Subcutaneous abdominal adipose tissue (tissue), 5 donors: ENCODE data around the gene EXOC3L4.

Source experiments
- H3K27ac ChIP-seq: one replicate; pipeline ENCODE4 v1.7.0; 2013; ENCODE audit warnings: low read depth, mild to moderate bottlenecking, inconsistent platforms, low read length, moderate library complexity
- H3K27me3 ChIP-seq, 5 donors: one replicate each; pipeline ENCODE4 v1.7.0; 2013; ENCODE audit warnings: low read length in 5 of 5, inconsistent platforms in 1 of 5; ENCODE audit not compliant: control insufficient read depth in 5 of 5, insufficient read depth in 4 of 5
- H3K36me3 ChIP-seq, 5 donors: one replicate each; pipeline ENCODE4 v1.7.0; 2013; ENCODE audit warnings: low read length in 5 of 5; ENCODE audit not compliant: control insufficient read depth in 5 of 5, insufficient read depth in 5 of 5
- H3K4me1 ChIP-seq, 5 donors: one replicate each; pipeline ENCODE4 v1.7.0; 2013; ENCODE audit warnings: low read length in 5 of 5, mild to moderate bottlenecking in 3 of 5, moderate library complexity in 1 of 5; ENCODE audit not compliant: control insufficient read depth in 5 of 5, insufficient read depth in 5 of 5
- H3K4me3 ChIP-seq, 5 donors: one replicate each; pipeline ENCODE4 v1.7.0; 2013; ENCODE audit warnings: low read length in 5 of 5, low read depth in 1 of 5
- H3K9ac ChIP-seq, 5 donors: one replicate each; pipeline ENCODE4 v1.7.0; 2013; ENCODE audit warnings: low read length in 5 of 5, mild to moderate bottlenecking in 4 of 5, moderate library complexity in 3 of 5
- H3K9me3 ChIP-seq, 5 donors: one replicate each; pipeline ENCODE4 v1.7.0; 2013; ENCODE audit warnings: low read length in 5 of 5; ENCODE audit not compliant: control insufficient read depth in 5 of 5
- donor health status: healthy.
- donor health status: healthy.
- donor health status: healthy.
- donor health status: healthy.
- donor health status: healthy.

The EXOC3L4 gene

DNA sequence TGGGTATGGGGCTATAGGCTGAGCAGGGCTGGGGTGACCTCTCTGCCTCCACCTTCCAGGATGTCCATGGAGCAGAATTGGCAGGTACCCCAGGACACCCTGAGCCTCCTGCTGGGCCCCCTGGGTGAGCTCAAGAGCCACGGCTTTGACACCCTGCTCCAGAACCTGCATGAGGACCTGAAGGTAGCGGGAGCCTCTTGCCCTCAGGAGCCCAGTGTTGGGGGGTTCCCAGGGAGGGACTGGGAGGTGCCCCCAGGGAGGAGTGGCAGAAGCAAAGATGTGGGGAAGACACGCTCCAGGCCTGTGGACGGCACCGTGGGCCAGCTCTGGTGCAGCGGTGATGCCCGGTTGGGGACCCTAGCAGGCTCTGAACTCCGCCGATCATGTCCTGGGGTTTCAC is 37.1 kb downstream of the EXOC3L4 start:
- Histone ChIP-seq H3K4me3 (no peak overlapping the region), H3K36me3 (peaks cover 0 to 95% (median 88%) of the 10 kb centered on the region in 5 donors), H3K27ac (no peak overlapping the region), H3K27me3 (peaks cover 0 to 3% (median 0%) of the 10 kb centered on the region in 5 donors), H3K9ac (no peak overlapping the region), H3K4me1 (peaks cover 6 to 30% (median 22%) of the 10 kb centered on the region in 5 donors), H3K9me3 (peaks cover 0 to 2% (median 0%) of the 10 kb centered on the region in 5 donors)

DNA sequence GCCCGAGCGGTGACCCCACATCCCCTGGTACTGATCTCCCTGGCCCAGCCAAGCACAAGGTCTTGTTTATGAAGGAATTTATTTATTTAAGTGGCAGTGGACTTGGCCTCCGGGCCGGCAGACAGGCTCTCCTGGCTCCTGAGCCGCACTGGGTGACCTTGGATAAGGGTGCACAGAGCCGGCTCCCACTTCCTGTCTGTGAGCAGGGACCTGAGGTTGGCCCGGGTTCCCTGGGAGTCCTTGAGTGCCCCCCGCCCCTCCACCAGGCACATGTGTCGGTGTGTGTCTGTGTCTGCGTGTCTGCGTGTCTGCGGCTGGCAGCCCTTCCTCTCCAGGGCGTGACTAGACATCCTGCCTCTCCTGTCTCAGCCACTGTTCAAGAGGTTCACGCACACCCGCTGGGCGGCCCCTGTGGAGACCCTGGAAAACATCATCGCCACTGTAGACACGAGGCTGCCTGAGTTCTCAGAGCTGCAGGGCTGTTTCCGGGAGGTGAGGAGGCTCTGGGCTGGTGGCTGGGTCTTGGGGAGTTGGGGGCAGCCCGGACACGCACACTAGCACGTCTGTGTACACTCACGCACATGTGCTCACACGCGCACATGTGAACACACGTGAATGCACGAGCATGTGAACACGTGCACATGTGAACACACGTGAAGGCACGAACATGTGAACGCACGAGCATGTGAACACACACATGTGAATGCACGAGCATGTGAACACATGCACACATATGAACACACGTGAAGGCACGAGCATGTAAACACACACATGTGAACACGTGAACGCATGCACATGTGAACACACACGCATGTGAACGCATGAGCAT is 38.1 kb downstream of the EXOC3L4 start:
- H3K27ac ChIP-seq: no peak overlapping the region
- H3K4me1 ChIP-seq: peaks cover 6 to 30% (median 18%) of the 10 kb centered on the region in 5 donors
- H3K4me3 ChIP-seq: no peak overlapping the region
- peak overlapping the region in 1 of 5 donors; percentile 84 for H3K9ac ChIP-seq
- H3K36me3 ChIP-seq: peaks cover 0 to 92% (median 87%) of the 10 kb centered on the region in 5 donors
- peaks cover 0 to 3% (median 0%) of the 10 kb centered on the region in 5 donors for H3K27me3 ChIP-seq
- peaks cover 0 to 2% (median 0%) of the 10 kb centered on the region in 5 donors for H3K9me3 ChIP-seq

DNA sequence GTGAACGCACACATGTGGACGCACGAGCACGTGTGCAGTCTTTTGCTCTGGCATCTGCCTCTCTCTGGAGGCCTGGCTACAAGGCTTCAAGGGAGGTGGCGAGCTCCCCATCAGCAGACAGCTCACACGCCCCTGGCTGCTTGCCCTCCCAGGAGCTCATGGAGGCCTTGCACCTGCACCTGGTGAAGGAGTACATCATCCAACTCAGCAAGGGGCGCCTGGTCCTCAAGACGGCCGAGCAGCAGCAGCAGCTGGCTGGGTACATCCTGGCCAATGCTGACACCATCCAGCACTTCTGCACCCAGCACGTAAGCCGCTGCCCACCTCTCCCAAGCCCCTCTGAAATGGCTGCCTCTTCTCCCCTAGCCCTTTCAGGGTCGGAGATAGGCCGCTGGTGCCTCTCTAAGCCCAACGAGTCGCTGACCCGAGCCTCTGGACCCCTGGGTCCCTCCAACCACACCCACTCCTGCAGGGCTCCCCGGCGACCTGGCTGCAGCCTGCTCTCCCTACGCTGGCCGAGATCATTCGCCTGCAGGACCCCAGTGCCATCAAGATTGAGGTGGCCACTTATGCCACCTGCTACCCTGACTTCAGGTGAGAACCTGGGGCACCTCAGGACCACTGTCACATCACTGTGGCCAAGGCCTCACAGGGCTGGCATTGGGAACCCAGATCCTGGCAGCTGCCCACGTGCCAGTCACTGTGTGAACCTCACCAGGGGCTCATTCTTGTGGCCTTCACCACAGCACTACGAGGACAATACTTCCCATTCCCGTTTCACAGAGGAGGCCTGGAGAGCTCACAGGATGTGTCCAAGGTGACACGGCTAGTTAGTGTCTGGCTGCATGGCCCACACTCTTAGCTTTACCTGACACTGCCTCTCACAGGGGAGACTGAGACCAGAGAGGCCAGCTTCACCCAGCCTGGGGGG is 39.0 kb downstream of the EXOC3L4 start:
- peaks cover 0 to 83% (median 78%) of the 10 kb centered on the region in 5 donors for H3K36me3 ChIP-seq
- no peak overlapping the region for H3K27ac ChIP-seq
- peaks cover 5 to 30% (median 15%) of the 10 kb centered on the region in 5 donors for H3K4me1 ChIP-seq
- peaks cover 0 to 3% (median 0%) of the 10 kb centered on the region in 5 donors for H3K27me3 ChIP-seq
- H3K4me3 ChIP-seq: no peak overlapping the region
- no peak overlapping the region for H3K9ac ChIP-seq
- peaks cover 0 to 2% (median 0%) of the 10 kb centered on the region in 5 donors for H3K9me3 ChIP-seq

DNA sequence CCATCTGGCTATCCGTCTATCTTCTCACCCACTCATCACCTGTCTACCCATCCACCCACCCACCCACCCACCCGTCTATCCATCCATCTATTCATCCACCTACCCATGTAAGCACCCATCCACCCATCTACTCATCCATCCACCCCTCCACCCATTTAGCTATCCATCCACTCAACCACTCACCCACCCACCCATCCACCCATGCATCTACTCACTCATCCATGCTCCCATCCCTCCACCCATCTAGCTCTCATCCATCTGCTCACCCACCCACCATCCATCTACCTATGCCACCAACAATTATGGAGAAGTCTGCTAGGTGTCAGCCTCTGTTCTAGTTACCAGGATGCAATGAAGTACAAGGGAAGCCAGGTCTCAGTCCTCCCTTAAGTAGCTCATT is 39.9 kb downstream of the EXOC3L4 start:
- H3K4me1 ChIP-seq: peaks cover 4 to 30% (median 18%) of the 10 kb centered on the region in 5 donors
- peaks cover 0 to 2% (median 0%) of the 10 kb centered on the region in 5 donors for H3K9me3 ChIP-seq
- H3K4me3 ChIP-seq: no peak overlapping the region
- no peak overlapping the region for H3K9ac ChIP-seq
- H3K27ac ChIP-seq: no peak overlapping the region
- peaks cover 0 to 74% (median 69%) of the 10 kb centered on the region in 5 donors for H3K36me3 ChIP-seq
- H3K27me3 ChIP-seq: peaks cover 0 to 3% (median 0%) of the 10 kb centered on the region in 5 donors

DNA sequence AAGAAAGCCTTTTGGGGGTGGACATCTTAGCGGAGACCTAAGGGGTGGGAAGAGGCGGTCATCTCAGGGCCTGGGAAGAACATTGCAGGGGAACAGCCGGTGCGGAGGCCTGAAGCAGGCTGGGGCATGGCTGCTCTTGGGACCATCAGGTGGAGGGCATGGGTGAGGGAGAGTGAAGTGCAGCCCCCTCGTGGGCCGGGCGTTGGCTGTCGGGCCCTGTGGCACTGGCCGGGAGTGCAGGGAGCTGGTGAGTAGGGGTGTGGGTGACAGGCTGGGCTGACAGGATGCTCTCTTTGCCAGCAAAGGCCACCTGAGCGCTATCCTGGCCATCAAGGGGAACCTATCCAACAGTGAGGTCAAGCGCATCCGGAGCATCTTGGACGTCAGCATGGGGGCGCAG is 40.4 kb downstream of the EXOC3L4 start:
- Histone ChIP-seq H3K36me3 (peaks cover 0 to 69% (median 64%) of the 10 kb centered on the region in 5 donors), H3K27me3 (peaks cover 0 to 3% (median 0%) of the 10 kb centered on the region in 5 donors), H3K4me3 (no peak overlapping the region), H3K4me1 (peaks cover 4 to 30% (median 19%) of the 10 kb centered on the region in 5 donors), H3K27ac (no peak overlapping the region), H3K9ac (no peak overlapping the region), H3K9me3 (peaks cover 0 to 2% (median 0%) of the 10 kb centered on the region in 5 donors)

DNA sequence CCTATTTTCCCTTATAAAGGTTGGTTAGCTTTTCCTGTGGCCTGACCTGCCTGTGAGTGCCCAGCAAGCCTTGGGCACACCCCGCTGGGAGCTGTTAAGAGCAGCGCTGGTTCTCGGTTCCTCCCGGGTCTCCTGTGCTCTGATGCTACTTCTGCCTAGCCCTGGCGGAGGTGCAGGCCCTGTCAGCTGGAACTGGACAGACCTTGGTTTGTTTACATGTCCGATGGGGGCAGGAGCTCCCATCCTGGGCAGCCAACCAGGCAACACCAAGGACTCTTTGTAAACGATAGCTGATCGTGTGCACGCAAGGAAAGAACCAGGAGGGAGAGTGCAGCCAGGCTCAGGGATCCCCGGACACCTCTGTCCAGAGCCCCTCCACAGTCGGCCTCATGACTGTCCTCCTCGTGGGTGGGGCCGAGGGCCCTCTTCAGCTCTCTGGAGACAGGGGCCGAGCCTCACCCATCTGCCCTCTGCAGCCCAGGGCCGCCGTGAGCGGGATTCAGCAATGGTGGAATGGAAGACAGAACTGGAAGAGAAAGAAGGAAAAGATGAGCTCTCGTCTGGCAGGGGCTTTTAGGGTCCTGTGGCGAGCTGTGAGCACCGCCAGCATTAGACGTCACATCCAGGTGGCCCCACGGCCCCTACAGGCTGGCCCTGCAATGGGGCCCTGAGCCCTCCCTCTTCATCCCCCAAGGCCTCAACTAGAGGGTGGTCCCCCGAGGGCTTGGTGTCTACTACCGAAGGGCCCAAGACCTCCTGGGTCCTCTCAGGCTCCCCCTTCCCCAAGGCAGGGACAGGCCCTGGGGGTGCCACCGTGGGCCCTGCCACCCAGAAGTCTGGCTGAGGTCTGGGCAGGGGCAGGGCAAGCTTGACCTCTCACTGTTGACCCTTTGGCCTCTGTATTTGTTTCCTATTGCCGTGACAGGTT is 41.1 kb downstream of the EXOC3L4 start:
- H3K4me3 ChIP-seq: no peak overlapping the region
- peaks cover 4 to 30% (median 19%) of the 10 kb centered on the region in 5 donors for H3K4me1 ChIP-seq
- H3K36me3 ChIP-seq: peaks cover 0 to 62% (median 57%) of the 10 kb centered on the region in 5 donors
- H3K27me3 ChIP-seq: peaks cover 0 to 3% (median 0%) of the 10 kb centered on the region in 5 donors
- no peak overlapping the region for H3K27ac ChIP-seq
- no peak overlapping the region for H3K9ac ChIP-seq
- peaks cover 0 to 2% (median 0%) of the 10 kb centered on the region in 5 donors for H3K9me3 ChIP-seq

DNA sequence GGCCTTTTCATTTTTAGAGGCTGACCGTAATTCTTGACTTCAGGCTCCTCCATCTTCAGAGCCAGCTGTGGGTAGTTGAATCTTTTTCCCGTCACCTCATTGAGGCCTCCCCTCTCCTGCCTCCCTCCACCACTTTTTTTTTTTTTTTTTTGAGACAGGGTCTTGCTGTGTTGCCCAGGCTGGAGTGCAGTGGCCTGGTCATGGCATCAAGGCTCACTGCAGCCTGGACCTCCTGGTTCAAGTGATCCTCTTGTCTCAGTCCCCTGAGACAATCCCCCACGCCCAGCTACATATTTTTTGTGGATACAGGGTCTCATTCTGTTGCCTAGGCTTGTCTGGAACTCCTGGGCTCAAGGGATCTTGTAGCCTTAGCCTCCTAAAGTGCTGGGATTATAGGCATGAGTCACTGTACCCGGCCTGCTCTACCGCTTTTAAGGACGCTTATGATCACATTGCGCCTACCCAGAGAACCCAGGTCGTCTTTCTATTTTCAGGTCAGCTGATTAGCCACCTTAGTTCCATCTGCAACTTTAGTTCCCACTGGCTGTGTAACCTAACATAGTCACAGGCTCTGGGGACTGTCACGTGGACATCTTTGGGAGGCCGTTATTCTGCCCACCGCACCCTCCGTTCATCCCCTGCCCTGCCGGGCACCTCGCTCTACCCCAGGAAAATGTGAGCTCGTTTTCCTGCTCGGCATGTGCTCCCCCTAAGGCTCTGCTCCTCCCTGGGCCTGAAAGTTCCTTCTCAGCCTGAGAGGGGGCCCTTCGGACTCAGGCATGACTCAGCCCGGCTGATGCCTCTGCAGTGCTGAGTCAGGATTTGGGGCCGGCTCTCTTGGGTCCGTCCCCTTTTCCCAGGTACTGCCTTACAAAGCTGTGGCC is 42.1 kb downstream of the EXOC3L4 start:
- H3K27ac ChIP-seq: no peak overlapping the region
- H3K27me3 ChIP-seq: peaks cover 0 to 3% (median 0%) of the 10 kb centered on the region in 5 donors
- H3K36me3 ChIP-seq: peaks cover 0 to 52% (median 47%) of the 10 kb centered on the region in 5 donors
- H3K9me3 ChIP-seq: peaks cover 0 to 2% (median 0%) of the 10 kb centered on the region in 5 donors
- H3K4me3 ChIP-seq: no peak overlapping the region
- no peak overlapping the region for H3K9ac ChIP-seq
- peaks cover 4 to 30% (median 19%) of the 10 kb centered on the region in 5 donors for H3K4me1 ChIP-seq

DNA sequence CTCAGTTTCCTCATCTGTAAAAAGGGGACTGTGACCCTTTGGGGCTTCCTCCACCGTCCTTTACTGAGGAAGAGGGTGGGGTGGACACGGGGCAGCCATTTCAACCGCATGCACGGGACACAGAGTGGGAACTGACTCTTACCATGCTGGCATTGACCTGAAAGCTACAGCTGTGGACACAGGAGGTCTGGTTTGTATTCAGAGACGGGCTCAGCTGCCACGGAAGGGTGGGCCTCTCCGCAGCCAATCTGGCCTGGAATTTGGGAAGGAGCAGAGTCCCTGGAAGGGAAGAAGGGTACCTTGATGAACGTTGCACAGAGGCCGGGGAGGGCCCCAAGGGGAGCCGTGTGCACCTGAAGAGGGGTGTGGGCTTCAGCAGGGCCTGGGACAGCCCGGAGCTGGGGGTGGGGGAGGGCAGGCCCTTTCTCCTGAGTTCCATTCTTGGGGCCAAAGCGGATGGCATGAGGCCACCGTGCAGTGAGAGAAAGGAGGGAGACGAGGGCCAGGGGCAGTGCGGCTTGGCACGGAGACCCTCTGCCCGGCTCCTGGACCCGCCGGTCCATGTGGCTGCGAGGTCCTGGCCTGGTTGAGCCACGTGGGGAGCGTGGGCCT is 43.3 kb downstream of the EXOC3L4 start:
- Histone ChIP-seq H3K4me3 (no peak overlapping the region), H3K9me3 (peaks cover 0 to 1% (median 0%) of the 10 kb centered on the region in 5 donors), H3K27ac (peak overlapping the region; percentile 41), H3K36me3 (peaks cover 0 to 40% (median 37%) of the 10 kb centered on the region in 5 donors), H3K4me1 (peaks cover 2 to 30% (median 19%) of the 10 kb centered on the region in 5 donors), H3K9ac (no peak overlapping the region), H3K27me3 (peaks cover 0 to 5% (median 0%) of the 10 kb centered on the region in 5 donors)
